Fibroblast of lung (primary cell): ENCODE data around the gene ATP6V1A.

Source experiments
- CTCF ChIP-seq, 2 donors: IDR thresholded peaks in 1 of 2; conservative IDR thresholded peaks in 1 of 2; 1 replicate in 1 of 2; 2 replicates in 1 of 2; pipeline ENCODE4 v1.5.1; 2011 to 2012; ENCODE audit warnings: low read length in 2 of 2, control low read depth in 1 of 2, inconsistent platforms in 1 of 2, low read depth in 1 of 2, mild to moderate bottlenecking in 1 of 2
- EZH2 ChIP-seq: IDR thresholded peaks from 2 replicates; pipeline ENCODE4 v1.5.1; 2012; ENCODE audit warnings: low read length, control low read depth, mild to moderate bottlenecking; ENCODE audit errors: missing control alignments

- no peak for TF ChIP-seq EZH2
- TF ChIP-seq CTCF (conservative IDR thresholded peaks at IDR 0.05 in 1 of 2, IDR thresholded peaks at IDR 0.05 in 1 of 2; ENCODE audit: low read depth in 1 of 2, low read length in 2 of 2), result no peak
Observed at GRCh38 chr3:113698213-113698742, 48.6 kb upstream of the ATP6V1A start.
